Transverse colon (tissue), 4 donors: Measurements from ENCODE around the gene TEAD2. TPM values are rescaled to one million over a fixed set of nuclear protein-coding genes. Genes with fewer than 3 reads are reported as not detected.

ENCODE experiments used
- DNase-seq: peaks from one replicate; pipeline ENCODE4 v3.0.0-alpha.2; 2019
- H3K27ac ChIP-seq, 4 donors: fragments of 200-600 bp; sonication (generic); 2 replicates each; pipeline ENCODE4 v1.5.1; 2016 to 2018; ENCODE audit warnings: inconsistent platforms in 4 of 4
- H3K27me3 ChIP-seq: fragments of 200-600 bp; sonication (generic); 2 replicates; pipeline ENCODE4 v1.5.1; 2017; ENCODE audit warnings: inconsistent platforms
- H3K36me3 ChIP-seq, 4 donors: fragments of 200-600 bp; sonication (generic); 2 replicates each; pipeline ENCODE4 v1.5.1; 2017 to 2019; ENCODE audit warnings: inconsistent platforms in 4 of 4
- H3K4me1 ChIP-seq, 4 donors: fragments of 200-600 bp; sonication (generic); 2 replicates each; pipeline ENCODE4 v1.5.1; 2017 to 2020; ENCODE audit warnings: inconsistent platforms in 4 of 4
- H3K4me3 ChIP-seq, 4 donors: fragments of 200-600 bp; sonication (generic); 1 replicate in 1 of 4; 2 replicates in 3 of 4; pipeline versions ENCODE4 v1.5.1 to v1.6.1; 2017 to 2019; ENCODE audit warnings: inconsistent platforms in 4 of 4
- H3K9me3 ChIP-seq, 2 donors: fragments of 200-600 bp; sonication (generic); 2 replicates each; pipeline ENCODE4 v1.5.1; 2017 to 2019; ENCODE audit warnings: inconsistent platforms in 2 of 2
- CTCF ChIP-seq, 5 experiments: fragments of 200-600 bp in 3 of 5; fragments of 450-650 bp in 2 of 5; sonication (generic) in 3 of 5; IDR thresholded peaks; 1 replicate in 2 of 5; 2 replicates in 3 of 5; pipeline ENCODE4 v1.5.1; 2016 to 2017; ENCODE audit warnings: antibody characterized with exemption in 5 of 5, inconsistent platforms in 3 of 5, mild to moderate bottlenecking in 2 of 5, moderate library complexity in 1 of 5
- EP300 ChIP-seq: sonication (generic); formaldehyde crosslinking; IDR thresholded peaks from one replicate; pipeline ENCODE4 v1.6.1; 2017; ENCODE audit warnings: antibody characterized with exemption, low read depth
- POLR2A ChIP-seq: fragments of 450-650 bp; IDR thresholded peaks from one replicate; pipeline ENCODE4 v1.6.1; 2016; ENCODE audit warnings: antibody characterized with exemption, mild to moderate bottlenecking, moderate library complexity
- POLR2AphosphoS5 ChIP-seq, 3 donors: sonication (generic); formaldehyde crosslinking; IDR thresholded peaks; one replicate each; pipeline ENCODE4 v1.6.1; 2016; ENCODE audit warnings: antibody characterized with exemption in 3 of 3
- WGBS, 2 donors: methylation state at CpG; one replicate each; pipeline ENCODE4 v1.1.5; 2018; ENCODE audit warnings: low coverage in 1 of 2; 5-methylcytosine and 5-hydroxymethylcytosine counted together
- in situ Hi-C, 4 donors: fragments of 200-750 bp; cut with MboI; loops; one replicate each; pipeline versions ENCODE4 v1.15.0 to v1.15.1; 2017; ENCODE audit warnings: low sequenced_read_pairs in 3 of 4, low pct_ligation_motif_present in 1 of 4, low pct_unique_long_range_greater_than_20kb in 1 of 4
- intact Hi-C: fragments of 100-400 bp; cut with DNase I; formaldehyde crosslinking; loops from one replicate; pipeline ENCODE4 v1.15.1; 2023; ENCODE audit warnings: low total_unique reads
- total RNA-seq, 4 donors: library from RNA; depleted of rRNA; stranded (reverse); fragments of >200 nt; gene quantifications; one replicate each; pipeline ENCODE4 v1.1.0, GENCODE V29; 2016

Gene TEAD2
- 10 to 100 TPM in 3 of 4 donors, 1 to 10 TPM in 1; 5.6 to 20.3 (median 10.9) TPM for total RNA-seq

GRCh38 chr19:49362048-49362928, at the start of gene TEAD2:
Gene TEAD2 (minus strand): TSS chr19:49362416. CDS start chr19:49360075, 2,341 bp downstream.
- Histone ChIP-seq H3K27me3 (no peaks in the 10 kb centered on the region), H3K36me3 (no peaks in the 10 kb centered on the region), H3K9me3 (no peaks in the 10 kb centered on the region), H3K4me1 (peaks cover 4 to 32% (median 22%) of the 10 kb centered on the region in 4 donors), H3K27ac (peak within 1 kb of the TSS; percentile 87 to 97 (median 91)), H3K4me3 (peak within 1 kb of the TSS; percentile 48 to 89 (median 70))
- TF ChIP-seq POLR2AphosphoS5 (IDR thresholded peaks at IDR 0.05): peak; percentile 26 to 65 (median 57)
- no peak for TF ChIP-seq CTCF (IDR thresholded peaks at IDR 0.05)
- TF ChIP-seq POLR2A: peak; percentile 16
- in situ Hi-C loops: no loop called here
- DNase-seq: peak; percentile 75
- intact Hi-C loops: no loop called here
- WGBS, 2 donors: 1% methylated on average over 12 to 51 of the region's 52 CpGs

GRCh38 chr19:49411681-49412326, 49.6 kb upstream of the TEAD2 start:
- peaks cover 20% of the 10 kb centered on the region for H3K27me3 ChIP-seq
- TF ChIP-seq POLR2A: no peak
- no peaks in the 10 kb centered on the region for H3K9me3 ChIP-seq
- peaks cover 0 to 8% (median 0%) of the 10 kb centered on the region in 4 donors for H3K4me1 ChIP-seq
- H3K27ac ChIP-seq: no peak overlapping the region
- no peaks in the 10 kb centered on the region for H3K36me3 ChIP-seq
- intact Hi-C loops: no loop called here
- no peak overlapping the region for H3K4me3 ChIP-seq
- WGBS, 2 donors: 71 to 92% methylated on average over 2 to 3 of the region's 3 CpGs
- no peak for DNase-seq
- in situ Hi-C loops: no loop called here

GRCh38 chr19:49409441-49410029, 47.3 kb upstream of the TEAD2 start:
- TF ChIP-seq POLR2AphosphoS5 (IDR thresholded peaks at IDR 0.05) (no peak), EP300 (no peak), POLR2A (no peak), CTCF (IDR thresholded peaks at IDR 0.05) (no peak)
- intact Hi-C loops: no loop called here
- WGBS, 2 donors: 58 to 70% methylated on average over 2 to 5 of the region's 5 CpGs
- Histone ChIP-seq H3K27ac (peak overlapping the region in 2 of 4 donors; percentile 12 to 19), H3K27me3 (peaks cover 5% of the 10 kb centered on the region), H3K4me1 (peaks cover 0 to 8% (median 0%) of the 10 kb centered on the region in 4 donors), H3K36me3 (no peaks in the 10 kb centered on the region), H3K4me3 (no peak overlapping the region), H3K9me3 (no peaks in the 10 kb centered on the region)
- in situ Hi-C loops: no loop called here
- no peak for DNase-seq

GRCh38 chr19:49408816-49409440, 46.7 kb upstream of the TEAD2 start:
- 77 to 83% methylated on average over 2 to 8 of the region's 8 CpGs for WGBS, 2 donors
- no peak overlapping the region for H3K4me3 ChIP-seq
- H3K9me3 ChIP-seq: no peaks in the 10 kb centered on the region
- H3K27me3 ChIP-seq: peaks cover 5% of the 10 kb centered on the region
- no peaks in the 10 kb centered on the region for H3K36me3 ChIP-seq
- intact Hi-C loops: no loop called here
- peak overlapping the region in 2 of 4 donors; percentile 12 to 19 for H3K27ac ChIP-seq
- TF ChIP-seq POLR2AphosphoS5 (IDR thresholded peaks at IDR 0.05) (no peak), EP300 (no peak), CTCF (IDR thresholded peaks at IDR 0.05) (no peak), POLR2A (no peak)
- in situ Hi-C loops: no loop called here
- H3K4me1 ChIP-seq: peaks cover 0 to 8% (median 0%) of the 10 kb centered on the region in 4 donors
- no peak for DNase-seq
